GM12878 (cell line): ENCODE data around the gene SRRM2. TPM values are rescaled to one million over a fixed set of nuclear protein-coding genes. Genes with fewer than 3 reads are reported as not detected.

Source experiments
- ATAC-seq: fragments of 200-7000 bp; cut with Tn5 transposase; 3 replicates; pipeline ENCODE4 v1.9.1; 2020; ENCODE audit warnings: mild to moderate bottlenecking, moderate library complexity
- BruUV-seq: library from RNA; stranded (reverse); fragments of 400-500 nt; replicated peaks from 2 replicates; lab custom pipeline; 2021; lab: Mats Ljungman, UMichigan
- CTCF ChIA-PET: fragments of 300-600 bp; sonication (Branson Sonifier 250); formaldehyde crosslinking; extraction: SDS; loops from one replicate; lab custom pipeline; 2021; ENCODE audit warnings: inconsistent platforms; lab: Yijun Ruan, JAX
- POLR2A ChIA-PET: fragments of 350-600 bp; formaldehyde crosslinking; extraction: SDS; loops from one replicate; lab custom pipeline; 2021; ENCODE audit warnings: inconsistent platforms; lab: Charles Lee
- RAD21 ChIA-PET: fragments of 300-600 bp; sonication (Branson Sonifier 250); formaldehyde crosslinking; loops from one replicate; lab custom pipeline; 2023; ENCODE audit warnings: antibody characterized with exemption; ENCODE audit not compliant: unreplicated experiment; lab: Charles Lee
- SMC1A ChIA-PET: fragments of 300-600 bp; sonication (Branson Sonifier 250); formaldehyde crosslinking; loops from one replicate; lab custom pipeline; 2023; ENCODE audit not compliant: unreplicated experiment, uncharacterized antibody; lab: Charles Lee
- DNase-seq: peaks from one replicate; pipeline ENCODE4 v3.0.0-alpha.2; 2011; ENCODE audit warnings: low read depth, low spot score
- FAIRE-seq: peaks from 3 replicates; lab custom pipeline; 2011; peaks lifted over from hg19 to GRCh38; lab: Jason Lieb, UNC
- H2AFZ ChIP-seq: 2 replicates; pipeline ENCODE4 v1.6.0; 2011; ENCODE audit warnings: low read depth, low read length, control low read depth; ENCODE audit not compliant: control insufficient read depth
- H3K27ac ChIP-seq: 2 replicates; pipeline ENCODE4 v1.5.1; 2011; ENCODE audit warnings: control low read depth; ENCODE audit not compliant: control insufficient read depth, insufficient read depth
- H3K27me3 ChIP-seq, 2 experiments: replicated peaks in 1 of 2; 2 replicates each; pipeline versions ENCODE4 v1.6.0 to v1.6.1; 2011; ENCODE audit warnings: low read length in 1 of 2; ENCODE audit not compliant: control insufficient read depth in 2 of 2, insufficient read depth in 2 of 2
- H3K36me3 ChIP-seq, 2 experiments: 2 replicates each; pipeline ENCODE4 v1.5.1; 2011; ENCODE audit warnings: low read length in 1 of 2; ENCODE audit not compliant: control insufficient read depth in 2 of 2, insufficient read depth in 2 of 2
- H3K4me1 ChIP-seq: 2 replicates; pipeline ENCODE4 v1.6.1; 2011; ENCODE audit warnings: mild to moderate bottlenecking, low read length, moderate library complexity, mixed read lengths; ENCODE audit not compliant: control insufficient read depth, insufficient read depth
- H3K4me2 ChIP-seq: 2 replicates; pipeline ENCODE4 v1.6.0; 2011; ENCODE audit warnings: control low read depth; ENCODE audit not compliant: control insufficient read depth, insufficient read depth
- H3K4me3 ChIP-seq: fragments of 200-600 bp; sonication (generic); 2 replicates; pipeline ENCODE4 v1.5.1; 2016
- H3K79me2 ChIP-seq: 2 replicates; pipeline ENCODE4 v1.6.0; 2011; ENCODE audit warnings: low read length; ENCODE audit not compliant: control insufficient read depth, insufficient read depth
- H3K9ac ChIP-seq: 2 replicates; pipeline ENCODE4 v1.8.0; 2011; ENCODE audit warnings: low read length, control low read depth, mixed read lengths; ENCODE audit not compliant: control insufficient read depth, insufficient read depth
- H3K9me3 ChIP-seq: replicated peaks from 3 replicates; pipeline ENCODE4 v1.5.1; 2011; ENCODE audit warnings: mild to moderate bottlenecking, low read length; ENCODE audit not compliant: control insufficient read depth, insufficient read depth
- H4K20me1 ChIP-seq: 2 replicates; pipeline ENCODE4 v1.6.0; 2011; ENCODE audit not compliant: control insufficient read depth, insufficient read depth
- MAX ChIP-seq: IDR thresholded peaks from 2 replicates; pipeline ENCODE4 v1.6.1; 2012; ENCODE audit warnings: low read depth, low read length, improper control_type of control experiment
- RB1 ChIP-seq: fragments of 450-650 bp; formaldehyde crosslinking; IDR thresholded peaks from 2 replicates; pipeline ENCODE4 v1.6.1; 2017; ENCODE audit warnings: mild to moderate bottlenecking, borderline replicate concordance
- SKIL ChIP-seq: fragments of 450-650 bp; IDR thresholded peaks from 2 replicates; pipeline ENCODE4 v1.6.1; 2017; ENCODE audit warnings: mild to moderate bottlenecking, low read depth, inconsistent platforms; ENCODE audit not compliant: poor library complexity, severe bottlenecking
- SRF ChIP-seq, 2 experiments: IDR thresholded peaks; 2 replicates each; pipeline ENCODE4 v1.6.1; 2011; ENCODE audit warnings: low read depth in 2 of 2, low read length in 2 of 2, mild to moderate bottlenecking in 1 of 2, moderate library complexity in 1 of 2
- WGBS: methylation state at CpG from one replicate; pipeline ENCODE4 v1.1.6; 2016; ENCODE audit warnings: low lambda C conversion rate; ENCODE audit not compliant: insufficient replicate concordance, insufficient coverage; ENCODE audit errors: missing lambda C conversion rate; 5-methylcytosine and 5-hydroxymethylcytosine counted together
- in situ Hi-C: fragments of 300-500 bp; cut with MboI; formaldehyde crosslinking; loops from 9 replicates; pipeline ENCODE4 v1.14.3; 2018; ENCODE audit warnings: mixed read lengths
- intact Hi-C: fragments of 100-400 bp; cut with micrococcal nuclease; formaldehyde crosslinking; loops from one replicate; pipeline ENCODE4 v1.14.2; 2022; ENCODE audit not compliant: unreplicated experiment
- polyA plus RNA-seq, 11 experiments: library from polyadenylated mRNA; depleted of rRNA in 4 of 11; unstranded in 6 of 11; stranded (reverse) in 5 of 11; fragments of >200 nt; fragmentation: Nextera tagmentation in 4 of 11; fragmentation: Illumina TruSeq in 1 of 11; extraction: Ambion mirVana in 4 of 11; extraction: Trizol in 1 of 11; gene quantifications; 1 replicate in 1 of 11; 2 replicates in 10 of 11; pipeline versions ENCODE4 v1.2.1 to v1.2.3, GENCODE V29; 2011 to 2016; ENCODE audit warnings: inconsistent platforms in 2 of 11, missing spikeins in 2 of 11, low read depth in 1 of 11
- total RNA-seq, 4 experiments: library from RNA; depleted of rRNA in 3 of 4; stranded (reverse); fragments of >200 nt in 3 of 4; fragmentation: Illumina TruSeq in 1 of 4; extraction: Trizol in 1 of 4; gene quantifications; 2 replicates each; pipeline versions ENCODE4 v1.2.1 to v1.2.3, GENCODE V29; 2013 to 2021

The SRRM2 gene
- total and polyA plus RNA-seq, 10 of the 15 experiments (the other 5 are each of a cell fraction or from before 2014, with no cell fraction given), result 30.1 to 502 (median 196) TPM

DNA sequence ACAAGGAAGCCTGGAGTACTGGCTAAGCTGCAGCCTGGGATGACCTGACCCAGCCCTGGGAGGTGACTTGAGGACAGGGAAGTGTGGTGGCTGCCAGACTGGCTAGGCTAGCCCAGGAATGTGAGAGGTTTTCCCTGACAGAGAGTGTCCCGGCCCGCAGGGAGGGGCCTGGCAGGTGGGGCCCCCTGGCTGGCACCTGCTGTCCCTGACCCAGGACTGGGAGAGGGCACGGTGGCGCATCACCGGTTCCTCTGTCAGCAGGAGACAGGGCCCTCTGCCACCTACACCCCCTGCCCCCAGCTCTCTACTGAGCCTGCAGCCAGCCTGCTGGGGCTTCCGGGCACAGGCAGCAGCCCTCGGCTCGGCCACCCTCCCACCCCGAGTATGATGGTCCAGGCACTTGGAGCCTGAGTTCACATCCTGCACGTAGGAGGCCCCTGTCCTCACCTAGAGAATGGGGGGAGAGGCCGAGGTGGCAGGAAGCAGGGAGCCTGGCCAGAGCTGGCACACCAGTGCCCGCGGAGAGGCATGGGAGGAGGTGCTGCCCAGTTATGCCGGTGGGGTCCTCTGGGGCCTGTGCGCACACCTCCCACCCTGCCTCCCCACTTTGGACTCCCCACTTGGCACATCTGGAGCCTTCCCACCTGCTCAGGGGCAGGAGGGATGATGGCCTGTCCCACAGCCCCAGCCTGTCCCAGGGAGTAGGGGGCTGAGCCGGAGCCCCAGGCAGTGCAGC is 32.9 kb upstream of the SRRM2 start:
- Histone ChIP-seq H3K9ac (no peak overlapping the region), H2AFZ (no peak overlapping the region), H3K27me3 (no peaks in the 10 kb centered on the region), H3K4me2 (no peak overlapping the region), H3K4me3 (no peak overlapping the region), H3K9me3 (no peaks in the 10 kb centered on the region), H3K79me2 (no peaks in the 10 kb centered on the region), H3K4me1 (0 out of 2 replicates have a peak, but pooled peaks cover 6% of the 10 kb centered on the region), H3K27ac (no peak overlapping the region), H4K20me1 (no peaks in the 10 kb centered on the region), H3K36me3 (no peaks in the 10 kb centered on the region)
- in situ Hi-C loops, result no loop called here
- 79% methylated on average over 15 of the region's 16 CpGs for WGBS
- POLR2A ChIA-PET, result no interaction called here
- no TSS peak for BruUV-seq
- SMC1A ChIA-PET, result interaction anchor here (0.7 to 1.1 kb wide), 2 partner anchors 22 to 32 kb away, joined by 3 read pairs; no protein-coding TSS in a partner anchor
- FAIRE-seq (no peak), DNase-seq (no peak), ATAC-seq (no peak)
- TF ChIP-seq MAX, result no peak
- no peak for TF ChIP-seq RB1
- no peak for TF ChIP-seq SKIL
- TF ChIP-seq SRF (IDR thresholded peaks at IDR 0.05; ENCODE audit: low read depth in 2 of 2, low read length in 2 of 2), result no peak
- intact Hi-C loops, result loop anchor here (2.0 to 10.0 kb wide), 2 partner anchors 37 to 145 kb away; partner anchors contain the start of gene KCTD5
- CTCF ChIA-PET, result interaction anchor here (0.9 kb wide), 1 partner anchor 37 kb away, joined by 3 read pairs; the partner anchor contains the start of gene KCTD5
- RAD21 ChIA-PET, result interaction anchor here (1.4 kb wide), 1 partner anchor 34 kb away, joined by 3 read pairs; no protein-coding TSS in a partner anchor
